GM12873 (cell line): ENCODE measurements around the gene RBM20.

Source experiments
- CTCF ChIP-seq: IDR thresholded peaks from 2 replicates; pipeline ENCODE4 v1.5.1; 2012; ENCODE audit warnings: low read depth, mild to moderate bottlenecking, moderate library complexity, low read length, control low read depth; ENCODE audit not compliant: insufficient read depth; ENCODE audit errors: missing control alignments

The RBM20 gene

GRCh38 chr10:110843796-110844616, 199.9 kb downstream of the RBM20 start:
- no peak for TF ChIP-seq CTCF

DNA sequence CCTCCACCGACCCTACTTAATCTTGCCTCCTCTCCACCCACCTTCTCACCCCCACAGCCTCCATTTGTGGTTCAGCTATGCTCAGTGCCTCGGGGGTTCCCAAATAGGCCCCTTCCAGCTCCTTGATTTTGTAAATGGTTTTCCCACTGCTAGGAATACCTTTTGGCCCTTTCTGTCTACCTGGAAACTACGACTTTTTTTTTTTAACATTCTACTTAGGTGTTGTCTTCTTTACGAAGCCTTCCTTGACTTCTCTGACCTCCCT, 200.4 kb downstream of the RBM20 start:
- TF ChIP-seq CTCF: no peak

- no peak for TF ChIP-seq CTCF
Measured at GRCh38 chr10:110845192-110845755, 201.1 kb downstream of the RBM20 start.

GRCh38 chr10:110845756-110846620, 201.9 kb downstream of the RBM20 start:
- no peak for TF ChIP-seq CTCF

DNA sequence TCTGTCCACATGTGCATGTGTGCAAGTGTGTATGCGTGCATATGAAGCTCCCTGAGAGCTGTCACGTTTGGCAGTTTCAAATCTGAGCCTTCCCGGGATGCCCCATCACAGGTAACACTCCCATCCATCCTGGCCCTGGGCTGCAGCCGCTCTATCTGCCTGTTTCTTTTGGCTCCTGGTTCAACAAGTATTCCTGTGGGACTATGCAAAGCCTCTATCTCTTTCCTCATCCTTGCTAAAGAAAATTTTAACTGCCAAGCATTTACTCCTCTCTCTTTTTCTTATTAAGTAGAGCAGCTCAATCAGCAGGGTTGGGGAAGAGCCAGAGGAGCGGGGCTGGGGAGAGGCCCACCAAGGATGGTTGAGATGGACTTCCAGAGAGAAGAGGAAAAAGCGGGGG, 203.2 kb downstream of the RBM20 start:
- no peak for TF ChIP-seq CTCF

- no peak for TF ChIP-seq CTCF
Measured at GRCh38 chr10:110848106-110848505, 204.0 kb downstream of the RBM20 start.

- no peak for TF ChIP-seq CTCF
Measured at GRCh38 chr10:110850099-110850498, 206.0 kb downstream of the RBM20 start.
